GM04504 (cell line): ENCODE data around the gene NLRP3.
"Not testable (repeated sequence)": the region's sequence is repeated elsewhere in the genome, so short reads cannot be mapped to it uniquely, and the experiment has no call there.

Source experiments
- DNase-seq: peaks from one replicate; pipeline ENCODE4 v3.0.0-alpha.2; 2012; ENCODE audit warnings: low read depth

NLRP3 gene

GRCh38 chr1:247415423-247416361, at the start of gene NLRP3:
TSS of gene NLRP3 (plus strand) at chr1:247416173. CDS start at chr1:247418801, 2,628 bp downstream.
- no peak for DNase-seq

- not testable (repeated sequence) for DNase-seq
These were observed 49.6 kb upstream of the NLRP3 start for GRCh38 chr1:247366345-247366744.

GRCh38 chr1:247366926-247367645, 48.9 kb upstream of the NLRP3 start:
- DNase-seq: no peak

- no peak for DNase-seq
These were observed 48.1 kb upstream of the NLRP3 start for GRCh38 chr1:247367786-247368422.

- no peak for DNase-seq
These were observed 47.4 kb upstream of the NLRP3 start for GRCh38 chr1:247368490-247369145.

- DNase-seq: no peak
These were observed 44.9 kb upstream of the NLRP3 start for GRCh38 chr1:247370786-247371732.

- no peak for DNase-seq
These were observed 44.1 kb upstream of the NLRP3 start for GRCh38 chr1:247371801-247372259.

- DNase-seq: no peak
These were observed 42.2 kb upstream of the NLRP3 start for GRCh38 chr1:247373721-247374141.

- DNase-seq: not testable (repeated sequence)
These were observed 41.2 kb upstream of the NLRP3 start for GRCh38 chr1:247374651-247375334.

- DNase-seq: no peak
These were observed 40.2 kb upstream of the NLRP3 start for GRCh38 chr1:247375747-247376146.

- no peak for DNase-seq
These were observed 39.3 kb upstream of the NLRP3 start for GRCh38 chr1:247376659-247377058.

- DNase-seq: not testable (repeated sequence)
These were observed 38.3 kb upstream of the NLRP3 start for GRCh38 chr1:247377656-247378055.

- DNase-seq: no peak
These were observed 37.5 kb upstream of the NLRP3 start for GRCh38 chr1:247378334-247379073.

GRCh38 chr1:247385283-247385682, 30.7 kb upstream of the NLRP3 start:
- no peak for DNase-seq

GRCh38 chr1:247386217-247386616, 29.8 kb upstream of the NLRP3 start:
- DNase-seq: no peak

GRCh38 chr1:247386687-247387086, 29.3 kb upstream of the NLRP3 start:
- no peak for DNase-seq

- no peak for DNase-seq
These were observed 28.9 kb upstream of the NLRP3 start for GRCh38 chr1:247387096-247387495.

- DNase-seq: no peak
These were observed 28.4 kb upstream of the NLRP3 start for GRCh38 chr1:247387565-247387964.

GRCh38 chr1:247390116-247390791, 25.7 kb upstream of the NLRP3 start:
- peak; percentile 35 for DNase-seq
